ENCODE data around the gene KPNA1.
"Not testable (repeated sequence)": the region's sequence is repeated elsewhere in the genome, so short reads cannot be mapped to it uniquely, and the experiment has no call there.

Gene KPNA1

GRCh38 chr3:122502139-122502538 lies 12.6 kb downstream of the KPNA1 start:
- no peak overlapping the region for H3K27ac ChIP-seq
- H3K4me3 ChIP-seq: no peak overlapping the region
- TF ChIP-seq, protein P1, sequence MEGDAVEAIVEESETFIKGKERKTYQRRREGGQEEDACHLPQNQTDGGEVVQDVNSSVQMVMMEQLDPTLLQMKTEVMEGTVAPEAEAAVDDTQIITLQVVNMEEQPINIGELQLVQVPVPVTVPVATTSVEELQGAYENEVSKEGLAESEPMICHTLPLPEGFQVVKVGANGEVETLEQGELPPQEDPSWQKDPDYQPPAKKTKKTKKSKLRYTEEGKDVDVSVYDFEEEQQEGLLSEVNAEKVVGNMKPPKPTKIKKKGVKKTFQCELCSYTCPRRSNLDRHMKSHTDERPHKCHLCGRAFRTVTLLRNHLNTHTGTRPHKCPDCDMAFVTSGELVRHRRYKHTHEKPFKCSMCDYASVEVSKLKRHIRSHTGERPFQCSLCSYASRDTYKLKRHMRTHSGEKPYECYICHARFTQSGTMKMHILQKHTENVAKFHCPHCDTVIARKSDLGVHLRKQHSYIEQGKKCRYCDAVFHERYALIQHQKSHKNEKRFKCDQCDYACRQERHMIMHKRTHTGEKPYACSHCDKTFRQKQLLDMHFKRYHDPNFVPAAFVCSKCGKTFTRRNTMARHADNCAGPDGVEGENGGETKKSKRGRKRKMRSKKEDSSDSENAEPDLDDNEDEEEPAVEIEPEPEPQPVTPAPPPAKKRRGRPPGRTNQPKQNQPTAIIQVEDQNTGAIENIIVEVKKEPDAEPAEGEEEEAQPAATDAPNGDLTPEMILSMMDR (IDR thresholded peaks at IDR 0.05): no peak
- no peak for DNase-seq (ENCODE audit: low spot score)

DNA sequence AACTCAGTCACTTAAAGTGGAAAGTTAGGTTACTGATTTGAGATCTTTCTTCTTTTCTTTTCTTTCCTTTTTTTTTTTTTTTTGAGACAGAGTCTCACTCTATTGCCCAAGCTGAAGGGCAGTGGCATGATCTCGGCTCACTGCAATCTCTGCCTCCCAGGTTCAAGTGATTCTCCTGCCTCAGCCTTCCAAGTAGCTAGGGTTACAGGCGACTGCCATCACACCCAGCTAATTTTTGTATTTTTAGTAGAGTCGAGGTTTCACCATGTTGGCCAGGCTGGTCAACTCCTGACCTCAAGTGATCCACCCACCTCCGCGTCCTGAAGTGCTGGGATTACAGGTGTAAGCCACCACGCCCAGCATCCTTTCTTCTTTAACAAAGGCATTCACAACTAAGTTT lies 13.8 kb downstream of the KPNA1 start:
- DNase-seq (ENCODE audit: low spot score); H3K4me3 ChIP-seq; H3K27ac ChIP-seq: not testable (repeated sequence)

- Histone ChIP-seq H3K4me3 (no peak overlapping the region), H3K27ac (no peak overlapping the region)
- no peak for DNase-seq (ENCODE audit: low spot score)
- TF ChIP-seq, protein P1 (IDR thresholded peaks at IDR 0.05): no peak
These were observed 16.6 kb downstream of the KPNA1 start for GRCh38 chr3:122498152-122498551.

GRCh38 chr3:122497425-122497824 lies 17.3 kb downstream of the KPNA1 start:
- TF ChIP-seq, protein P1 (IDR thresholded peaks at IDR 0.05): no peak
- H3K4me3 ChIP-seq: no peak overlapping the region
- H3K27ac ChIP-seq: no peak overlapping the region
- DNase-seq (ENCODE audit: low spot score): no peak

DNA sequence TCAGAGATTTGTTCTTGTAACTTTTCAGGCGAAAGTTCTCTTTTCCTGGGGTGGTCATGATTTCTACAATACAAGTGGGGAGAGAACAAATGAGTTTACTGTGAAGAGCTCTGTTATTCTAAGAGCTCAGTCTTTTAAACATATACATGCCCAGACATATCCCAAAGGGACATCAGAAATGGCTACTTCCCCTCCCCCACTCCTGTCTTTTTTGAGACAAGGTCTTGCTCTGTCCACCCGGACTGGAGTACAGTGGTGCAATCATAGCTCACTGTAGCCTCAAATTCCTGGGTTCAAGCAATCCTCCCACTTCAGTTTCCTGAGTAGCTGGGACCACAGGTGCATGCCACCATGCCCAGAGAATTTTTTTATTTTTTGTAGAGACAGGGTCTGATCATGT lies 18.2 kb downstream of the KPNA1 start:
- DNase-seq (ENCODE audit: low spot score): no peak
- TF ChIP-seq, protein P1 (IDR thresholded peaks at IDR 0.05): no peak
- no peak overlapping the region for H3K4me3 ChIP-seq
- no peak overlapping the region for H3K27ac ChIP-seq

- no peak for DNase-seq (ENCODE audit: low spot score)
- TF ChIP-seq, protein P1 (IDR thresholded peaks at IDR 0.05): no peak
- Histone ChIP-seq H3K4me3 (no peak overlapping the region), H3K27ac (no peak overlapping the region)
These were observed 21.4 kb downstream of the KPNA1 start for GRCh38 chr3:122493296-122493695.

- no peak overlapping the region for H3K4me3 ChIP-seq
- no peak overlapping the region for H3K27ac ChIP-seq
- TF ChIP-seq, protein P1 (IDR thresholded peaks at IDR 0.05): no peak
- DNase-seq (ENCODE audit: low spot score): no peak
These were observed 26.3 kb downstream of the KPNA1 start for GRCh38 chr3:122488262-122488973.

Measured in coronary artery (tissue), 2 donors.